ENCODE results near the gene ANKRD33B.

GRCh38 chr5:10545084-10545483 is 18.8 kb upstream of the ANKRD33B start:
- no peak for TF ChIP-seq GATA2 (IDR thresholded peaks at IDR 0.05; ENCODE audit: low read depth, low read length)
- TF ChIP-seq GATA3 (IDR thresholded peaks at IDR 0.05; ENCODE audit: low read depth, low read length): no peak
